ENCODE measurements around the gene IFNK.

IFNK gene

GRCh38 chr9:27524236-27524635 is at the start of gene IFNK:
Gene IFNK (plus strand): TSS chr9:27524290. CDS start chr9:27524337, 47 bp downstream.
- no peak within 1 kb of the TSS for H3K4me3 ChIP-seq (ENCODE audit: control insufficient read depth, low read depth, low read length)
- TF ChIP-seq CTCF (conservative IDR thresholded peaks at IDR 0.05; ENCODE audit: control insufficient read depth, insufficient read depth, low read depth, low read length): no peak
- no peak for DNase-seq (ENCODE audit: low read depth)

- TF ChIP-seq CTCF (conservative IDR thresholded peaks at IDR 0.05; ENCODE audit: control insufficient read depth, insufficient read depth, low read depth, low read length): no peak
- no peak for DNase-seq (ENCODE audit: low read depth)
- H3K4me3 ChIP-seq (ENCODE audit: control insufficient read depth, low read depth, low read length): no peak overlapping the region
Observed at GRCh38 chr9:27474305-27474704, 49.8 kb upstream of the IFNK start.

- no peak overlapping the region for H3K4me3 ChIP-seq (ENCODE audit: control insufficient read depth, low read depth, low read length)
- TF ChIP-seq CTCF (conservative IDR thresholded peaks at IDR 0.05; ENCODE audit: control insufficient read depth, insufficient read depth, low read depth, low read length): no peak
- no peak for DNase-seq (ENCODE audit: low read depth)
Observed at GRCh38 chr9:27475057-27475595, 49.0 kb upstream of the IFNK start.

DNA sequence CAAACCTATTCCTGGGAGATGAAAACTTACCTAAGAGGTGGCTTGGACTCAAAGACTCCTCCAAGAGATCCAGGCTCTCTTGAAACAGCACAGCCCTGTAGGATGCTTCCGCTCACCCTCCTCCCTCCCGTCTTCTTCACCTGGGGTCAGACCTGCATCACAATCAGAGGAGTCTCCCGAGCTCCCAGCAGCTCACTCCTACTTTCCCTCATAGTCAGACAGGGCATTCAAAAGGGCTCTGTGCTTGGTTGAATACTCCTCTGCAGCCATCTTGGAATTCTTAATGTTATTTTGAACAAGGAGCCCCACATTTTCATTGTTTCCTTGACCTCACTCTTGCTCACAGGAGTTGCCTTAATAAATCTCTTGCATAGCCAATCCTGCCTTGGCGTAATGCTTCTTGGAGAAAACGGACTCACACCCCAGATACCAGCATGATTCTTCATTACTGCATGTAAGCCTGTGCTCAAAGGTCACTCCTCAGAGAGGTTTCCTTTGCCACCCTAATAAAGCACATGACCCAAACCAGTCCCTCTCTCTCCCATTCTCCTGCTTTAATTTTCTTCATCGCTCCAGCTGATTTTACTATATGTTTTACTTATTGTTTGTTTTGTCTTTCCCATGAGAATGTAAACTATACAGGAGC is 47.1 kb upstream of the IFNK start:
- TF ChIP-seq CTCF (conservative IDR thresholded peaks at IDR 0.05; ENCODE audit: control insufficient read depth, insufficient read depth, low read depth, low read length): no peak
- no peak overlapping the region for H3K4me3 ChIP-seq (ENCODE audit: control insufficient read depth, low read depth, low read length)
- no peak for DNase-seq (ENCODE audit: low read depth)

DNA sequence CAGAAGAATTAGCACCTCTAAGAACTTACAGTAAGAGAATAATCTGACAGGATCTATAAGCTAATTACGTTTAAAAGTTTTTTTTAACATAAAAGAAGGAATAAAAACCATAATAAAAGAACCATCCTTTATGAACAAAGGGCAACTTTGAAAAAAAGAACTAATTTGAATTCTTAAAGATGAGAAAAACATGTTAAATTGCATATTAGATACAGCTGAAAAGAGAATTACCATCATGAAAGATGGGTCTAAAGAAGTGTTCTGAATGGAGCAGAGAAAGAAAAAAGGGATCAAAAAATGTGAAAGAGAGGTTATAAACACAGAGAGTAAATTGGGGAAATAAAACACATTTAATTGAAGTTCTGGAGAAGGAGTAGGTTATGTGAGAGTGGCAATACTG is 45.8 kb upstream of the IFNK start:
- no peak overlapping the region for H3K4me3 ChIP-seq (ENCODE audit: control insufficient read depth, low read depth, low read length)
- TF ChIP-seq CTCF (conservative IDR thresholded peaks at IDR 0.05; ENCODE audit: control insufficient read depth, insufficient read depth, low read depth, low read length): no peak
- DNase-seq (ENCODE audit: low read depth): no peak

DNA sequence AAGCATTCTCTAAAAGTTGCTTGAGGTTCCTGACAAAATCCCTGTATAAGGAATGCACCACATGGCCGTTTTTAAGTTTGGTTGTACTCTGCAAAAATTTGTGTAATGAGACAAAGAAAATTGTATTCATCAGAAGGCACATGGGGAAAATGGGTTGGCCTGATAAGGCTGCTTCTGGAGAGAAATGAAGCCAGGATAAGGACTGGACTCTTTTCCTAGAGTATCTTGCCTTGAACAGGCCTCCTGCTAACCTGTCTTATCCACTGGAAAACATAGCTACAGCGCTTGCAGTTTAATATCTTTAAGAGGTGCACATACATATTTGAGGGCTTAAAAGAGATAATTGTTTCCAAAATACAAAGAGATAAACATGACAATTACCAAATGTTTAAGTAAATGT is 41.4 kb upstream of the IFNK start:
- no peak for DNase-seq (ENCODE audit: low read depth)
- no peak overlapping the region for H3K4me3 ChIP-seq (ENCODE audit: control insufficient read depth, low read depth, low read length)
- no peak for TF ChIP-seq CTCF (conservative IDR thresholded peaks at IDR 0.05; ENCODE audit: control insufficient read depth, insufficient read depth, low read depth, low read length)
